Bronchial epithelial cell (primary cell): ENCODE results near the gene CTAGE9. TPM values are rescaled to one million over a fixed set of nuclear protein-coding genes. Genes with fewer than 3 reads are reported as not detected.

Experiments
- DNase-seq: peaks from one replicate; pipeline ENCODE4 v3.0.0-alpha.2; 2010; ENCODE audit warnings: low read depth
- FAIRE-seq: peaks from 2 replicates; lab custom pipeline; 2011; peaks lifted over from hg19 to GRCh38; lab: Jason Lieb, UNC
- H3K27me3 ChIP-seq: 2 replicates; pipeline ENCODE4 v1.5.1; 2011; ENCODE audit warnings: low read length; ENCODE audit not compliant: control insufficient read depth, insufficient read depth
- H3K36me3 ChIP-seq: 2 replicates; pipeline ENCODE4 v1.5.1; 2011; ENCODE audit warnings: low read length; ENCODE audit not compliant: control insufficient read depth, insufficient read depth
- H3K4me3 ChIP-seq: 2 replicates; pipeline ENCODE4 v1.5.1; 2011; ENCODE audit warnings: mild to moderate bottlenecking, low read depth, low read length, control low read depth
- CTCF ChIP-seq: IDR thresholded peaks from 2 replicates; pipeline ENCODE4 v1.5.1; 2011; ENCODE audit warnings: mild to moderate bottlenecking, moderate library complexity, low read length, control low read depth, inconsistent platforms; ENCODE audit not compliant: insufficient read depth, severe bottlenecking
- total RNA-seq: library from RNA; depleted of rRNA; stranded (reverse); fragments of >200 nt; gene quantifications from 2 replicates; pipeline ENCODE4 v1.2.1, GENCODE V29; 2014

Gene CTAGE9
- total RNA-seq, 1 donor from 2014 or later, result not detected

- H3K36me3 ChIP-seq, result no peaks in the 10 kb centered on the region
- FAIRE-seq, result no peak
- no peak overlapping the region for H3K4me3 ChIP-seq
- TF ChIP-seq CTCF, result no peak
- no peaks in the 10 kb centered on the region for H3K27me3 ChIP-seq
- DNase-seq, result no peak
Measured at GRCh38 chr6:131741688-131742393, 31.0 kb upstream of the CTAGE9 start.

GRCh38 chr6:131740161-131740560 lies 29.3 kb upstream of the CTAGE9 start:
- Histone ChIP-seq H3K36me3 (no peaks in the 10 kb centered on the region), H3K4me3 (no peak overlapping the region), H3K27me3 (no peaks in the 10 kb centered on the region)
- TF ChIP-seq CTCF, result no peak
- DNase-seq (no peak), FAIRE-seq (no peak)

GRCh38 chr6:131739136-131739535 lies 28.3 kb upstream of the CTAGE9 start:
- Histone ChIP-seq H3K27me3 (no peaks in the 10 kb centered on the region), H3K4me3 (no peak overlapping the region), H3K36me3 (no peaks in the 10 kb centered on the region)
- FAIRE-seq (no peak), DNase-seq (no peak)
- no peak for TF ChIP-seq CTCF

GRCh38 chr6:131736811-131737210 lies 26.0 kb upstream of the CTAGE9 start:
- no peak for TF ChIP-seq CTCF
- no peaks in the 10 kb centered on the region for H3K36me3 ChIP-seq
- DNase-seq, result no peak
- no peaks in the 10 kb centered on the region for H3K27me3 ChIP-seq
- no peak for FAIRE-seq
- no peak overlapping the region for H3K4me3 ChIP-seq

- no peak for TF ChIP-seq CTCF
- no peak for FAIRE-seq
Measured at GRCh38 chr6:131736003-131736596, 25.3 kb upstream of the CTAGE9 start.

More at GRCh38 chr6:131736003-131736596, 25.3 kb upstream of the CTAGE9 start:
- no peak for DNase-seq
- no peaks in the 10 kb centered on the region for H3K36me3 ChIP-seq
- H3K27me3 ChIP-seq, result no peaks in the 10 kb centered on the region
- H3K4me3 ChIP-seq, result no peak overlapping the region
